Measurements from ENCODE around the gene MSI2. TPM values are rescaled to one million over a fixed set of nuclear protein-coding genes. Genes with fewer than 3 reads are reported as not detected.

Gene MSI2
- total RNA-seq, 1 experiment from 2014 or later, result 174 TPM

DNA sequence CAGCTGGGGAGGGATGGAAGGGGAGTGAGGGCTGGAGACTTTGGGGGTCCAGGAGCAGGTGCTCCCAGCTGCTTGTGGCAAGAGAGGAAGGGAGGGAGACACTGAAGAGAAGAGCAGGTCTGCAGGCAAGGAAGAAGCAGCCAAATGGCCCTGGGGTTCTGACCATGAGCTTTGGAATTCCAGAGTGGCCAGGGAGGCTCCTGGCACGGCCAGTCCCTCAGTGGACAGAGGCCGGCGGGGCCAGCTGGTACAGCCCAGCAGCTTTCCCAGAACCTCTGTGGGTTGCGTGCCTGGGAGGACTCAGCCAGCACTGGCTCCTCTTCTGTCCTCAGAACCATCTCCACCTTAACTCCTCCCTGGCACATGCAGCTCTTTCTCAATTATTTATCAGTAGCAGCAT lies 233.0 kb downstream of the MSI2 start:
- Histone ChIP-seq H3K36me3 (ENCODE audit: control insufficient read depth, insufficient read depth, low read length) (no peaks in the 10 kb centered on the region), H3K9me3 (no peaks in the 10 kb centered on the region), H3K27me3 (replicated peaks; ENCODE audit: control insufficient read depth, insufficient read depth, low read length) (no peaks in the 10 kb centered on the region), H3K4me1 (0 out of 2 replicates have a peak, but pooled peaks cover 1% of the 10 kb centered on the region), H3K4me3 (ENCODE audit: low read depth, low read length) (no peak overlapping the region)
- Mint-ChIP-seq H3K4me1 (ENCODE audit: low read depth, unreplicated experiment) (peaks cover 3% of the 10 kb centered on the region), H3K27ac (ENCODE audit: unreplicated experiment) (peak overlapping the region; percentile 47), H3K9me3 (ENCODE audit: unreplicated experiment) (no peaks in the 10 kb centered on the region), H3K27me3 (ENCODE audit: insufficient read depth, unreplicated experiment) (no peaks in the 10 kb centered on the region), H3K4me3 (ENCODE audit: unreplicated experiment) (no peak overlapping the region), H3K36me3 (ENCODE audit: insufficient read depth, unreplicated experiment) (peaks cover 41% of the 10 kb centered on the region)
- CTCF ChIA-PET, result no interaction called here
- TF ChIP-seq, protein P1, sequence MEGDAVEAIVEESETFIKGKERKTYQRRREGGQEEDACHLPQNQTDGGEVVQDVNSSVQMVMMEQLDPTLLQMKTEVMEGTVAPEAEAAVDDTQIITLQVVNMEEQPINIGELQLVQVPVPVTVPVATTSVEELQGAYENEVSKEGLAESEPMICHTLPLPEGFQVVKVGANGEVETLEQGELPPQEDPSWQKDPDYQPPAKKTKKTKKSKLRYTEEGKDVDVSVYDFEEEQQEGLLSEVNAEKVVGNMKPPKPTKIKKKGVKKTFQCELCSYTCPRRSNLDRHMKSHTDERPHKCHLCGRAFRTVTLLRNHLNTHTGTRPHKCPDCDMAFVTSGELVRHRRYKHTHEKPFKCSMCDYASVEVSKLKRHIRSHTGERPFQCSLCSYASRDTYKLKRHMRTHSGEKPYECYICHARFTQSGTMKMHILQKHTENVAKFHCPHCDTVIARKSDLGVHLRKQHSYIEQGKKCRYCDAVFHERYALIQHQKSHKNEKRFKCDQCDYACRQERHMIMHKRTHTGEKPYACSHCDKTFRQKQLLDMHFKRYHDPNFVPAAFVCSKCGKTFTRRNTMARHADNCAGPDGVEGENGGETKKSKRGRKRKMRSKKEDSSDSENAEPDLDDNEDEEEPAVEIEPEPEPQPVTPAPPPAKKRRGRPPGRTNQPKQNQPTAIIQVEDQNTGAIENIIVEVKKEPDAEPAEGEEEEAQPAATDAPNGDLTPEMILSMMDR (IDR thresholded peaks at IDR 0.05; ENCODE audit: insufficient read depth in 1 of 2, low read depth in 1 of 2, low read length in 1 of 2, severe bottlenecking in 1 of 2, unreplicated experiment in 1 of 2), result no peak
- intact Hi-C loops (cut with micrococcal nuclease; ENCODE audit: unreplicated experiment), result no loop called here
- POLR2A ChIA-PET, result no interaction called here
- no peak for DNase-seq
- BruUV-seq (replicated peaks), result no TSS peak

DNA sequence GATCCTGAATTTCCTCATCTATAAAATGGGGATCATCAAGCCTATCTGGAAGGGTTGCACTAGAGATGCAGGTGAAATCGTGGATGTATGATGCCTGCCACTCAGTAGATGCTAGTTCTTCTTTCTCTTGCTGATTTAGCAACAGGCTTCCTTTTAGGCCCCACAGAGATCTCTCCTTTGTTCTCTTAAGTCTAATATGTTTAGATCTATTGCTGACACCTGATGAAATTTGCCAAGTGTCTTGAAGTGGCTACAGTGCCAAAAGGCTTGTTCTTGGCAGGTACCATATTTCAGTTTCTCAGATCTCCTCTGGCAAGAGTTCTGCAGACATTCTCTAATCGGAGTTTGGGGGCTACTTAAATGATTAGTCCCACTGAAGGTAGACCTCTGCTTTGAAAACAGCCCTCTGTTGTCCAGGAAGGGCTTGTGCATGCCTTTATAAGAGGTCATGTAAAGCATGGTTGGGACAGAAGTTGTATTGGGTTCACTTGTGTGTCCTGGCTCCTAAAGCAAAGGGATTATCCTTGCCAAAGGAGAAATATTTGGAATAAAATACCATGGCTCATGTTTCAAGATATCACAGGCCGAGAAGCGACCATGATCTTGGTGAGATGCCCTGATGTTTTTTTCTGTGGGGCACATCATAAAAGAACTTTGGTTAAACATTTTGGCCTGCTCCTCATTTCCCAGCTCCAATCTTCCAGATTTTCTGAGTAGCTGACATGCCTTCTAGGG lies 234.0 kb downstream of the MSI2 start:
- no TSS peak for BruUV-seq (replicated peaks)
- Histone ChIP-seq H3K4me1 (no peaks in the 10 kb centered on the region), H3K27me3 (replicated peaks; ENCODE audit: control insufficient read depth, insufficient read depth, low read length) (no peaks in the 10 kb centered on the region), H3K36me3 (ENCODE audit: control insufficient read depth, insufficient read depth, low read length) (no peaks in the 10 kb centered on the region), H3K9me3 (no peaks in the 10 kb centered on the region), H3K4me3 (ENCODE audit: low read depth, low read length) (no peak overlapping the region)
- POLR2A ChIA-PET, result no interaction called here
- H3K4me1 Mint-ChIP-seq (ENCODE audit: low read depth, unreplicated experiment), result no peaks in the 10 kb centered on the region
- H3K27me3 Mint-ChIP-seq (ENCODE audit: insufficient read depth, unreplicated experiment), result no peaks in the 10 kb centered on the region
- TF ChIP-seq, protein P1 (IDR thresholded peaks at IDR 0.05; ENCODE audit: insufficient read depth in 1 of 2, low read depth in 1 of 2, low read length in 1 of 2, severe bottlenecking in 1 of 2, unreplicated experiment in 1 of 2), result no peak
- no peaks in the 10 kb centered on the region for H3K9me3 Mint-ChIP-seq (ENCODE audit: unreplicated experiment)
- CTCF ChIA-PET, result no interaction called here
- no peak overlapping the region for H3K4me3 Mint-ChIP-seq (ENCODE audit: unreplicated experiment)
- H3K36me3 Mint-ChIP-seq (ENCODE audit: insufficient read depth, unreplicated experiment), result peaks cover 40% of the 10 kb centered on the region
- DNase-seq, result no peak
- intact Hi-C loops (cut with micrococcal nuclease; ENCODE audit: unreplicated experiment), result no loop called here
- H3K27ac Mint-ChIP-seq (ENCODE audit: unreplicated experiment), result no peak overlapping the region

GRCh38 chr17:57490890-57491289 lies 234.6 kb downstream of the MSI2 start:
- H3K36me3 ChIP-seq (ENCODE audit: control insufficient read depth, insufficient read depth, low read length), result no peaks in the 10 kb centered on the region
- H3K9me3 ChIP-seq, result no peaks in the 10 kb centered on the region
- no peak overlapping the region for H3K4me3 Mint-ChIP-seq (ENCODE audit: unreplicated experiment)
- no peaks in the 10 kb centered on the region for H3K4me1 Mint-ChIP-seq (ENCODE audit: low read depth, unreplicated experiment)
- intact Hi-C loops (cut with micrococcal nuclease; ENCODE audit: unreplicated experiment), result no loop called here
- no peaks in the 10 kb centered on the region for H3K9me3 Mint-ChIP-seq (ENCODE audit: unreplicated experiment)
- H3K27me3 ChIP-seq (replicated peaks; ENCODE audit: control insufficient read depth, insufficient read depth, low read length), result no peaks in the 10 kb centered on the region
- TF ChIP-seq, protein P1 (IDR thresholded peaks at IDR 0.05; ENCODE audit: insufficient read depth in 1 of 2, low read depth in 1 of 2, low read length in 1 of 2, severe bottlenecking in 1 of 2, unreplicated experiment in 1 of 2), result no peak
- no TSS peak for BruUV-seq (replicated peaks)
- H3K27me3 Mint-ChIP-seq (ENCODE audit: insufficient read depth, unreplicated experiment), result no peaks in the 10 kb centered on the region
- ChIA-PET POLR2A (no interaction called here), CTCF (no interaction called here)
- H3K4me3 ChIP-seq (ENCODE audit: low read depth, low read length), result no peak overlapping the region
- H3K36me3 Mint-ChIP-seq (ENCODE audit: insufficient read depth, unreplicated experiment), result peaks cover 46% of the 10 kb centered on the region
- DNase-seq, result no peak
- no peak overlapping the region for H3K27ac Mint-ChIP-seq (ENCODE audit: unreplicated experiment)
- no peaks in the 10 kb centered on the region for H3K4me1 ChIP-seq
